ENCODE measurements around the gene RRAS2. TPM values are rescaled to one million over a fixed set of nuclear protein-coding genes. Genes with fewer than 3 reads are reported as not detected.

Gene RRAS2
- total and polyA plus RNA-seq, 10 of the 15 experiments (the other 5 are each of a cell fraction or from before 2014, with no cell fraction given): 26.9 to 72.4 (median 45.4) TPM

DNA sequence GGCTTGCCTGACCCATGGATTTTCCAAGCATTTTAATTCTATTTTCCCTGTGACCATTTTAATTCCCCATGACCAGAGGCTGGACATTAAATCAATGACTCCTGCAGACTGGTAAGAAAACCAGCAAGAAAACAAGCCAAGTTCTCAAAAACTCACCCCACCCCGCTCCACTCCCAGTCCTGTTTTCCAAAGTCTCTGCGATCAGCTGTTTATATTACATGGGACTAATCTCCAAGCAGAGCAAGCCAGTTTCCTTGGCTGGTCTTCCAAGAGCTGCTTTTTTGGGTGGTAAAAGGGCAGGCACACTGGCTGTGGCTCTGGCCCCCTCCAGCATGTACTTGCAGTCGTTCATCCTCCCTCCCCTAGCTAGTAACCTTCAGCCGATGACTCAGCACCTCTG is 97.9 kb downstream of the RRAS2 start:
- no peaks in the 10 kb centered on the region for H3K27me3 ChIP-seq (replicated peaks in 1 of 2; ENCODE audit: control insufficient read depth in 2 of 2, insufficient read depth in 2 of 2, low read length in 1 of 2)
- CTCF ChIA-PET: interaction anchor here (0.6 to 0.9 kb wide), 2 partner anchors 24 to 279 kb away, joined by 3 read pairs; no protein-coding TSS in a partner anchor
- in situ Hi-C loops (cut with MboI): no loop called here

More for the DNA sequence above, 97.9 kb downstream of the RRAS2 start:
- Histone ChIP-seq H3K4me1 (ENCODE audit: control insufficient read depth, insufficient read depth, low read length) (no peaks in the 10 kb centered on the region), H3K36me3 (ENCODE audit: control insufficient read depth in 2 of 2, insufficient read depth in 2 of 2, low read length in 1 of 2) (no peaks in the 10 kb centered on the region; a peak in 1 of 4 replicates), H4K20me1 (ENCODE audit: control insufficient read depth, insufficient read depth) (no peaks in the 10 kb centered on the region), H3K4me3 (no peak overlapping the region), H3K9ac (ENCODE audit: control insufficient read depth, insufficient read depth, low read length) (no peak overlapping the region), H3K27ac (ENCODE audit: control insufficient read depth, insufficient read depth) (no peak overlapping the region), H3K79me2 (ENCODE audit: control insufficient read depth, insufficient read depth, low read length) (no peaks in the 10 kb centered on the region), H2AFZ (ENCODE audit: control insufficient read depth, low read depth, low read length) (no peak overlapping the region), H3K9me3 (replicated peaks; ENCODE audit: control insufficient read depth, insufficient read depth, low read length) (no peaks in the 10 kb centered on the region), H3K4me2 (ENCODE audit: control insufficient read depth, insufficient read depth) (no peak overlapping the region)
- TF ChIP-seq SUZ12 (IDR thresholded peaks at IDR 0.05; ENCODE audit: unreplicated experiment) (no peak), SMC3 (IDR thresholded peaks at IDR 0.05; ENCODE audit: borderline replicate concordance, low read length) (no peak), IKZF1 (conservative IDR thresholded peaks at IDR 0.05) (no peak), CHD1 (IDR thresholded peaks at IDR 0.05; ENCODE audit: low read depth, low read length) (no peak), PAX8 (IDR thresholded peaks at IDR 0.05) (no peak), ZNF274 (IDR thresholded peaks at IDR 0.05; ENCODE audit: insufficient read depth, insufficient read length) (no peak), RAD21 (IDR thresholded peaks at IDR 0.05; ENCODE audit: insufficient read depth, low read depth, low read length) (no peak)
- TF ChIP-seq, protein P1, sequence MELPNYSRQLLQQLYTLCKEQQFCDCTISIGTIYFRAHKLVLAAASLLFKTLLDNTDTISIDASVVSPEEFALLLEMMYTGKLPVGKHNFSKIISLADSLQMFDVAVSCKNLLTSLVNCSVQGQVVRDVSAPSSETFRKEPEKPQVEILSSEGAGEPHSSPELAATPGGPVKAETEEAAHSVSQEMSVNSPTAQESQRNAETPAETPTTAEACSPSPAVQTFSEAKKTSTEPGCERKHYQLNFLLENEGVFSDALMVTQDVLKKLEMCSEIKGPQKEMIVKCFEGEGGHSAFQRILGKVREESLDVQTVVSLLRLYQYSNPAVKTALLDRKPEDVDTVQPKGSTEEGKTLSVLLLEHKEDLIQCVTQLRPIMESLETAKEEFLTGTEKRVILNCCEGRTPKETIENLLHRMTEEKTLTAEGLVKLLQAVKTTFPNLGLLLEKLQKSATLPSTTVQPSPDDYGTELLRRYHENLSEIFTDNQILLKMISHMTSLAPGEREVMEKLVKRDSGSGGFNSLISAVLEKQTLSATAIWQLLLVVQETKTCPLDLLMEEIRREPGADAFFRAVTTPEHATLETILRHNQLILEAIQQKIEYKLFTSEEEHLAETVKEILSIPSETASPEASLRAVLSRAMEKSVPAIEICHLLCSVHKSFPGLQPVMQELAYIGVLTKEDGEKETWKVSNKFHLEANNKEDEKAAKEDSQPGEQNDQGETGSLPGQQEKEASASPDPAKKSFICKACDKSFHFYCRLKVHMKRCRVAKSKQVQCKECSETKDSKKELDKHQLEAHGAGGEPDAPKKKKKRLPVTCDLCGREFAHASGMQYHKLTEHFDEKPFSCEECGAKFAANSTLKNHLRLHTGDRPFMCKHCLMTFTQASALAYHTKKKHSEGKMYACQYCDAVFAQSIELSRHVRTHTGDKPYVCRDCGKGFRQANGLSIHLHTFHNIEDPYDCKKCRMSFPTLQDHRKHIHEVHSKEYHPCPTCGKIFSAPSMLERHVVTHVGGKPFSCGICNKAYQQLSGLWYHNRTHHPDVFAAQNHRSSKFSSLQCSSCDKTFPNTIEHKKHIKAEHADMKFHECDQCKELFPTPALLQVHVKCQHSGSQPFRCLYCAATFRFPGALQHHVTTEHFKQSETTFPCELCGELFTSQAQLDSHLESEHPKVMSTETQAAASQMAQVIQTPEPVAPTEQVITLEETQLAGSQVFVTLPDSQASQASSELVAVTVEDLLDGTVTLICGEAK (IDR thresholded peaks at IDR 0.05; ENCODE audit: borderline replicate concordance): no peak
- FAIRE-seq (no peak), DNase-seq (ENCODE audit: low read depth, low spot score) (no peak), ATAC-seq (no peak)
- intact Hi-C loops (cut with micrococcal nuclease; ENCODE audit: unreplicated experiment): no loop called here
- ChIA-PET POLR2A (no interaction called here), RAD21 (ENCODE audit: unreplicated experiment) (interaction anchor here (1.7 kb wide), 1 partner anchor 44 kb away, joined by 4 read pairs; no protein-coding TSS in a partner anchor), SMC1A (ENCODE audit: uncharacterized antibody, unreplicated experiment) (no interaction called here)
- WGBS (ENCODE audit: insufficient coverage, insufficient replicate concordance, low lambda C conversion rate, missing lambda C conversion rate): 74% methylated on average over 4 of the region's 4 CpGs
- BruUV-seq (replicated peaks): no TSS peak
